Ovary (tissue), 3 donors: ENCODE measurements around the gene HK1.

Experiments
- EP300 ChIP-seq: sonication (generic); formaldehyde crosslinking; IDR thresholded peaks from one replicate; pipeline ENCODE4 v1.6.1; 2017; ENCODE audit warnings: antibody characterized with exemption
- POLR2A ChIP-seq: fragments of 450-650 bp; IDR thresholded peaks from one replicate; pipeline ENCODE4 v1.6.1; 2017; ENCODE audit warnings: antibody characterized with exemption, mild to moderate bottlenecking, moderate library complexity
- TF ChIP-seq, protein P1 (sequence below), 3 donors: fragments of 450-650 bp in 2 of 3; fragments of 200-600 bp in 1 of 3; IDR thresholded peaks; one replicate each; pipeline versions ENCODE4 v1.5.1 to v1.8.0; 2016 to 2022; ENCODE audit warnings: antibody characterized with exemption in 3 of 3, mild to moderate bottlenecking in 1 of 3
- donor health status: DM: no; HTN: no; CAD: no.

DNA sequence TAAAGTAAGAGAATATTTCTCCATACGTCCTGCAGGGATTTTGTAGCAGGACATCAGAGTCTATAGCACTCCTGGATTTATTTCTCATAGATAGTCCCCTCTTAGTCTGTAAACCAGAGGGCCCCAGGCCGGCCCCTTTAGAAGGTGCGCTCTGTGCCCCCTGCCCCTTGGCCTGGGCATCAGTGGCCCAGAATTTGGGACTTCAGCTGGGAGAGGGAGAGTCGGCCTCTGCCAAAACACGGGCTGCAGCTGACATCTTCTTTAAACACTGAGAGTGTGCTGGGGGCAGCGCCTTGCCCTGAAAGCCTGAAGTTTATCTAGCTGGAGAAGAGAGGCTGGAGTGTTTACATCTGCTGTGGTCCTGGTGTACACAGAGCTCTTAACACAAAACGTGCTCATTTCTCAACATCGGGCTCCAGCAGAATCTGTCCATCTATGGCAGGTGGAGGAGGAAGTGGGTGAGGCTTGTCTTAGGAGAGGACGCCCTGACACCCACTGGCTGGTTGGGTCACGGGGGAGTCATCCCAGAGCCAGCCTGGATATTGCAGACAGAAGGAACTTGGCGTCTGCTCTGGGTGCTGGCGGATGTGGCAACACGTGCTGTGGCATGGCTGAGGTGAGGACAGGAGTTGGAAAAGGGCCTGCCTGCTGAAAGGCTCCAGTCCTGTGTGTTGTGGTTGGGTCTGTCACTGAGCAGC lies 143.5 kb downstream of the HK1 start:
- TF ChIP-seq, protein P1, sequence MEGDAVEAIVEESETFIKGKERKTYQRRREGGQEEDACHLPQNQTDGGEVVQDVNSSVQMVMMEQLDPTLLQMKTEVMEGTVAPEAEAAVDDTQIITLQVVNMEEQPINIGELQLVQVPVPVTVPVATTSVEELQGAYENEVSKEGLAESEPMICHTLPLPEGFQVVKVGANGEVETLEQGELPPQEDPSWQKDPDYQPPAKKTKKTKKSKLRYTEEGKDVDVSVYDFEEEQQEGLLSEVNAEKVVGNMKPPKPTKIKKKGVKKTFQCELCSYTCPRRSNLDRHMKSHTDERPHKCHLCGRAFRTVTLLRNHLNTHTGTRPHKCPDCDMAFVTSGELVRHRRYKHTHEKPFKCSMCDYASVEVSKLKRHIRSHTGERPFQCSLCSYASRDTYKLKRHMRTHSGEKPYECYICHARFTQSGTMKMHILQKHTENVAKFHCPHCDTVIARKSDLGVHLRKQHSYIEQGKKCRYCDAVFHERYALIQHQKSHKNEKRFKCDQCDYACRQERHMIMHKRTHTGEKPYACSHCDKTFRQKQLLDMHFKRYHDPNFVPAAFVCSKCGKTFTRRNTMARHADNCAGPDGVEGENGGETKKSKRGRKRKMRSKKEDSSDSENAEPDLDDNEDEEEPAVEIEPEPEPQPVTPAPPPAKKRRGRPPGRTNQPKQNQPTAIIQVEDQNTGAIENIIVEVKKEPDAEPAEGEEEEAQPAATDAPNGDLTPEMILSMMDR (IDR thresholded peaks at IDR 0.05) = no peak
- TF ChIP-seq POLR2A = no peak
- TF ChIP-seq EP300 = no peak
